Islet of Langerhans (tissue), 1 donor: ENCODE results near the gene MLEC.

Experiments
- FAIRE-seq: peaks from one replicate; lab custom pipeline; 2011; peaks lifted over from hg19 to GRCh38; lab: Jason Lieb, UNC

Gene MLEC

GRCh38 chr12:120693848-120694247, 6.9 kb downstream of the MLEC start:
- no peak for FAIRE-seq

DNA sequence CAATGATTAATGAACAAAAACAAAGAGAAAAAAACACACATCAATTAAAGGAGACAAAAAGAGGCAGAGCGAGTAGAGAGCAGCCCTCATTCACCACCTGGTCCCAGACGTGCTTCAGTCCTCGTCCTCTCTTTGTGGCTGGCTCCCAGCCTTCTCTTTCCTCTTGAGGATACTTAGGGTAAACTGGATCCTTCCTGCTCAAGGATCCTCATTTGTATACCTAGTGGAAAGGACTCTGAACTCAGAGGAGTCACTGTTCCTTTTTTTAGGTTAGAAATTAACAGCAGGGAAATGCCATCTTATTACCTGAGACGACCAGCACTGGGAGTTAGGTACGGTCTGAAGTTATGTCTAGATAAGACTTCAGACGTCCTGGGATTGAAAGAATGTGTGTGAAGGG, 9.7 kb downstream of the MLEC start:
- no peak for FAIRE-seq

GRCh38 chr12:120697344-120697743, 10.4 kb downstream of the MLEC start:
- FAIRE-seq = no peak

GRCh38 chr12:120698665-120699064, 11.7 kb downstream of the MLEC start:
- no peak for FAIRE-seq

DNA sequence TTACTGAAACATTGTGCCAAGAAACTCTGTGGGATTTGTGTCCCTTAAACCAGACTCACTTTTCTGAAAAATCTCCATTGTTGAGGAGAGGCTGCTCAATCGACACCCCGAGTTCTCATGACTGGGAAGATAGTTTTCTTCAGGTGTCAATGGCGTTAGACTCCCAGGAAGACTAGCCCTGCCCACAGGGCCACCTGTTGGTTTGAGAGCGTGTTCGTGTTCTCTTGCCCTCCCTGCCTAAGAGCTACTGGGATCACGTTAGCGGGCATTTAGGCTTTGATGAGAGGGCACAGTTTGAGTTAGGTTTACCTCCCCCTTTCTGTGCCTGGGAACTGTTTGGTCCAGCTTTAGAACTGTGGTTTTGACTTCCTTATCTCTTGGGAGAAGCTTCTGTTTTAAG, 12.6 kb downstream of the MLEC start:
- FAIRE-seq = no peak

- no peak for FAIRE-seq
These were observed 13.9 kb downstream of the MLEC start for GRCh38 chr12:120700886-120701285.

DNA sequence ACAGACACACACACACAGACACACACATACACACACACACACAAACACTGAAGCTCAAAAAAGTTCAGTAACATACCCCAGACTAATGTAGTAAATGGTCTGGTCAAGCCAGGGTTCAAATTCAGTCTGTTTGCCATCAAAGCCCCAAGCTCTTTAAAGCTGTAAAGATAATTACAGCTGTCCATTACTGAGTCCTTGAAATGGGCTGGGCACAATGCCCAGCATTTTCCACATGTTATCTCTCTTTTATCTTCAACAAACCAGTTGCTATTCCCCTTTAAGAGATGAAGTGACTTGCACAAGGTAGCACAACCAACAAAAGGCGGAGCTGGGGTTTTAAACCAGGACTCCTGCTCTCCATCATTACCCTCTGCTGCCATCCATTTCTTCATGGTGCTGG, 15.7 kb downstream of the MLEC start:
- FAIRE-seq = no peak

GRCh38 chr12:120703311-120703942, 16.5 kb downstream of the MLEC start:
- no peak for FAIRE-seq

DNA sequence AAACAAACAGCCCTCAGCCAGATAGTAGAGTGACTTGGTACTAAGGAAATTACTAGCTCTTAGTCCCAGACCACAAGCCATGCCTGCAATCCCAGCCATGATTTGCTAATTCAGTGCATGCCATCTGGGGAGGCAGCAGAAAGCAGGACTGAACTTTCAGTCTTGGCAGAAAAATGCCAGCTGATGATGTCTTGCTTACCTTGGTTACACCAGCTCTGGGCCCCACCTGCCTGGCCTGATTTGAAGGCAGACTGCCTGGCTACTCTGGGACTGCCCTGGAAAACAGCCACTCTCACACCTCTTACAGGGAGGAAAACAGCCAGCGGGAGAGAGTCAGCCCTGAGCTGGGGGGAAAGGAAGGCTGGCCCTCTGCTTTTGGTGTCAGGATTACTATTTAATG, 18.7 kb downstream of the MLEC start:
- FAIRE-seq = no peak

DNA sequence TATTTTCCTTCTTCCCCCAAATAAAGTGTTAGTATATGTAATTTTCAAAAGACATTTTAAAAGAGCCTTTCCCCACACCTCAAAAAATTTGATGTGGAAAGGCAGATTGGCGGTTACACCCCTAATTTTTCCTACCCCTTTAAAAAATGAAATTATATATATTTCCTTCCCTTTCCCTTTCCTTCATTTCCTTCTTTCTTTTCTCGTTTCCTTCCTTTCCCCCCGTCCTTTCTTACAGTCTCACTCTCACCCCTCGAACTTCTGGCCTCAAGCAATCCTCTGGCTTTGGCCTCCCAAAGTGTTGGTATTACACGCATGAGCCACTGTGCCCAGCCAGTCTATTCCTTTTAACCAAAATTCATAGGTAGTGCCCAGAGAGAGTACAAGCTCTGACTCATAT, 19.1 kb downstream of the MLEC start:
- FAIRE-seq = no peak

DNA sequence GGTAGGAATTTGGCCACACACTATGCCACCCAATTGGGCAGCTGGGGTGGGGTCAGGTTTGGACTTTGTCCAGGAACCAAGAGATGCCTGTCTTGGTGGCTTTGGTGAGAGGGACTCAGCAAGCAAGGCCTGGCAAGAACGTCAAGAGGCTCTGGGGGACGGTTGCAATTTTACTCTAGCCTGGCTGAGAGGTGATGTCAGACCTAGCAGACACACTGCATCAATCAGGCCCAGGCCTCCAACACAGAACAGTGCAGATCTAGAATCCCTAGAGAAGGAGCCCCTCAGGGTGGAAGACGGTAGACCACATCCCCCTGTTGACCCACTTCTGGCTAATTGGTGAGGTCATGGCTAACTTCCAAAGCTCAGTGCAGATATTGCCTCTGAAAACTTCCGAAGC, 21.7 kb downstream of the MLEC start:
- no peak for FAIRE-seq

- no peak for FAIRE-seq
These were observed 23.3 kb downstream of the MLEC start, which contains the start of gene UNC119B for GRCh38 chr12:120710031-120710804. Gene UNC119B (plus strand): TSS chr12:120710458. CDS start chr12:120710475, 17 bp downstream.

DNA sequence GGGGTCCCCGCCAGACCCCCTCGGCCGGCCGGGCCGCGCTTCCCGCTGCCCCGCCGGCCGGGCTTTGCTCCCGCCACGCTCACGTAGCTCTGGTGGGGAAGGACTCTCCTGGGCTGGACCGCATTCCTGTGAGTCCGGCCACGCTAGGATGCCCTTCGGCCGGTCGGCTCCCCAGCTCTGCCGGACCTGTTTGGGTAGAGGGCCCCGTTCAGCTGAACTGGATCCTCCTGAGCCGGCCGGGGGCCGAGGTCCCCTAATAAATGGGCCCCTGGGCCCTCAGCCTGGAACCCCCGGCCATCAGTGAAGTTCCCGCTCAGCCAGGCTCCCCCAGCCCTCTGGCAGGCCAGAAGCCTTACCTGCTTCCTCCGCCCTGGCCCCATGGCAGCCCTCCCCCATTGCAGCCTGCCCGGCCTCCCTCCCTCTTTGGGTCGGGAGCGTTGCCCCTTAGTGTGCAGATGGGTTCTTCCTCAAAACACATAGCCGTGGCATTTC, 23.9 kb downstream of the MLEC start:
- FAIRE-seq = no peak

DNA sequence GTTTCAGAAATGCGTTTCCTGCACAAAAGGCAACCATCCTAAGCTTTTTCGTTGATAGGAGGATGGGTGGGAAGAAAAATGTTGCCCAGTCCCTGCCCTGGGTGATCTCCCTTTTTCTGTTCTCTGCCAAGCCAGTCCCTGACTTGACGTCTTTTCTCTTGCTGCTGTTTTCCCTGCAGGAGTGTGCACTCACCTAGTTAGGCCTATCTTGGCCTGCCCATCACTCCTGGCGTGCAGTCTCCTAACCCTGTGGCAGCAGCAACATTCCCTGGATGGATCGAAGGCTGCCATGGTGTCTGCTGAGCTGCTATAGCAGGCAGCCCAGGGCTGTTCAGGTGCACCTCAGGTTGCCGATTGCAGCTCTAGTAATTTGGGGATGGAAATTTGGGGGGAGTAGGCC, 24.5 kb downstream of the MLEC start:
- no peak for FAIRE-seq

DNA sequence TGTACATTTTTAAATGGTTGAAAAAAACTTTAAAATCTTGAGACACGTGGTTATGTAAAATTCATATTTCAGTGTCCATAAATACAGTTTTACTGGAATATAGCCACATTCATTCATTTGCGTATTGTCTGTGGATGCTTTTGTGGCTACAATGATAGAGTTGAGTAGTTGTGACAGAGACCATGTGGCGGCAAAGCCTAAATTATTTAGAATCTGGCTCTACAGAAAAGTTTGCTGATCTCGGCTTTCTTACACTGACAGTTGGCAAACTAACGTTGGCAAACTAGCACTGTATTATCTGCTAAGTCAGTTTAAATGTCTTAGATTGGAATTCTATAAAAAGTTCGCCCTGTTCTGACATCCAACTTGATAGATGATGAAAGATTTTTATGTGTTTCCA, 25.7 kb downstream of the MLEC start:
- no peak for FAIRE-seq

DNA sequence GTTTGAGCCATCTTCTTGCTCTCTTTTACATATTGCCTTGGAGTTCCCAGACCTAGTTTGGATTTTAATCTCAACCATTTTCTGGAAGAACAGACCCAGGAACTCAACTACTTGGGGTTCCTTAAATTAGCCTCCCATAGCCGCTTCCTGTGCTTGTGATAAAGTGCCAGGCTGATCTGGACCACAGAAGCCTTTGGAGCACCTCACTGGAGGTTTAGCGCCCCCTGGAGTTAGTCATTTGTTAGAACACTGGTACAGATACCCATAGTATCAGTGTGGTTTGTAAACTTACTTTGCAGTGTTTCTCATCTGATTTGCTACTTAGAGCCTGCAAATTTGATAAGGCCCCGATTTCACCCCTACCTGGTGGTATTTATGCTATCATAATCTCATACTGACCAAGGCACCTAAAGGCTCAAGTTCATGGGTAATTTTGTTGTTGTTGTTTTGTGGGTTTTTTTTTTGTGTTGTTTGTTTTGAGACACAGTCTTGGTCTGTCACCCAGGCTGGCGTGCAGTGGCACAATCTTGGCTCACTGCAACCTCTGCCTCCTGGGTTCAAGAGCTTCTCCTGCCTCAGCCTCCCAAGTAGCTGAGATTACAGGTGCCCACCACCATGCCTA, 27.0 kb downstream of the MLEC start:
- FAIRE-seq = no peak

DNA sequence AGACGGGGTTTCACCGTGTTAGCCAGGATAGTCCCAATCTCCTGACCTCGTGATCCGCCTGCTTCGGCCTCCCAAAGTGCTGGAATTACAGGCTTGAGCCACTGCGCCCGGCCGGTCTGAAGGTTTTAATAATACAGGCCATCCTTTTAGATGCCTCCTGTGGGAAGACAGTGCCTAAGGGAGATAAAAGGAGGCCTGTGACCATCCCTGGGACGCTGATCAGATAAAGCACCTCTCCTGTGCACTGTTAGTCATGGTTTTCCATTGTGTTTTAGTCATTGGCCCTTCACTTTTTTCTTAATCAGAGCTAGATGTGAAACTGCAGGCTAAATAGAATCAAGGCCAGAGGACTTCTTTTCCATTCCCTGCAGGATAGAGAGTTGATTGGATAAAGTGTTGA, 31.1 kb downstream of the MLEC start:
- FAIRE-seq = no peak

DNA sequence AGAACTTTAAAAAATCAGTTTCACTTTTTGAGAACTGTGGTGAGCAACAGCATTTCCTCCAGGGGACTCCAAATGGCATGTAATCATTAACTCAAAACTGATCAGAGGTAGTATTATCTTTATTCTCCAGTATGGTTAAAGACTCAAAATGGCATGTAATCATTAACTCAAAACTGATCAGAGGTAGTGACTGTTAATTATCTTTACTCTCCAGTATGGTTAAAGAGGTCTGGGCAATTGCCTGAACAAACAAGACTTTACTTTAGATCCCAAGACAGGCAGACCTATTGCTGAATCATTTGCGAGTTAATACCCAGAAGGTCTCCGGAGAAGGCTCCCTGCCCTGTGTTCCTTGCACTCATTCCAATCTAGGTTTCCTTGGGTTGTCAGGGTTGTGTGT, 32.1 kb downstream of the MLEC start:
- FAIRE-seq = no peak

- no peak for FAIRE-seq
These were observed 32.7 kb downstream of the MLEC start for GRCh38 chr12:120719496-120720233.

- FAIRE-seq = no peak
These were observed 33.5 kb downstream of the MLEC start for GRCh38 chr12:120720234-120720986.

GRCh38 chr12:120720987-120721801, 34.2 kb downstream of the MLEC start:
- FAIRE-seq = no peak
